LNCAP (cell line): Measurements from ENCODE around the gene NOL8.

Source experiments
- TF ChIP-seq, protein P1 (sequence below): fragments of 450-650 bp; IDR thresholded peaks from 2 replicates; pipeline ENCODE4 v1.5.1; 2017; ENCODE audit warnings: mild to moderate bottlenecking

The NOL8 gene

GRCh38 chr9:92349771-92350739 lies 24.9 kb upstream of the NOL8 start:
- TF ChIP-seq, protein P1, sequence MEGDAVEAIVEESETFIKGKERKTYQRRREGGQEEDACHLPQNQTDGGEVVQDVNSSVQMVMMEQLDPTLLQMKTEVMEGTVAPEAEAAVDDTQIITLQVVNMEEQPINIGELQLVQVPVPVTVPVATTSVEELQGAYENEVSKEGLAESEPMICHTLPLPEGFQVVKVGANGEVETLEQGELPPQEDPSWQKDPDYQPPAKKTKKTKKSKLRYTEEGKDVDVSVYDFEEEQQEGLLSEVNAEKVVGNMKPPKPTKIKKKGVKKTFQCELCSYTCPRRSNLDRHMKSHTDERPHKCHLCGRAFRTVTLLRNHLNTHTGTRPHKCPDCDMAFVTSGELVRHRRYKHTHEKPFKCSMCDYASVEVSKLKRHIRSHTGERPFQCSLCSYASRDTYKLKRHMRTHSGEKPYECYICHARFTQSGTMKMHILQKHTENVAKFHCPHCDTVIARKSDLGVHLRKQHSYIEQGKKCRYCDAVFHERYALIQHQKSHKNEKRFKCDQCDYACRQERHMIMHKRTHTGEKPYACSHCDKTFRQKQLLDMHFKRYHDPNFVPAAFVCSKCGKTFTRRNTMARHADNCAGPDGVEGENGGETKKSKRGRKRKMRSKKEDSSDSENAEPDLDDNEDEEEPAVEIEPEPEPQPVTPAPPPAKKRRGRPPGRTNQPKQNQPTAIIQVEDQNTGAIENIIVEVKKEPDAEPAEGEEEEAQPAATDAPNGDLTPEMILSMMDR = no peak

- TF ChIP-seq, protein P1 = no peak
Measured at GRCh38 chr9:92345582-92345981, 20.4 kb upstream of the NOL8 start.

DNA sequence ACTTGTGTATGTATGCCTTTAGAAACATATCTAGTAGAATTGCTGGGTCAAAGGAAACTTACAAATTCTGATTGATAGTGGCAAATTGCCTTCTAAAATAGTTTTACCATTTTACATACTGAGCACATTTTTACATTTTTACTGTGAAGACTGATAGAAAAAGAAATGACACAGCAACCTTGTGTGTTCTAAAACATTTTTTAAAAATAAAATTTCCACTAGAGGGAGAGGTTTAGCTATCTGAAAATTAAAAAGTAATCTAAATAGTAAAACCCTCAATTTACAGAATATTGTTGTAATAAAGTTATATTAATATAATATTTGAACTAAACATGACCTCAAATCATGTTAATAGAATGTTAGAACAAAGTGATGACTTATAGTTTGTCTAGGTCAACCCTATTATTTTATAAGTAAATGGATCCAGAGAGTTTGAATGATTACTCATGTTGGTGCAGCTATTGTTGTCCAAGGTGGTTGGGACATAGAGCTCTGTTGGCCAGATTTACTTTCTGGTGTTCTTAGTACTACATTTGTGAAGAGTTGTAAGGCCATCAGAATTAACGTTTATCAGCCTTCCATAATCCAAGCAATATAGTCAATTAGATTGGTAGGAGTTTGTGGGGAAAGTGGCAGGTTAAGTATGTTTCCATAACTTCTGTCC lies 17.8 kb upstream of the NOL8 start:
- TF ChIP-seq, protein P1 = peak; percentile 31; the same call in 1 of the 2 replicates

GRCh38 chr9:92341578-92341977 lies 16.4 kb upstream of the NOL8 start:
- TF ChIP-seq, protein P1 = no peak

DNA sequence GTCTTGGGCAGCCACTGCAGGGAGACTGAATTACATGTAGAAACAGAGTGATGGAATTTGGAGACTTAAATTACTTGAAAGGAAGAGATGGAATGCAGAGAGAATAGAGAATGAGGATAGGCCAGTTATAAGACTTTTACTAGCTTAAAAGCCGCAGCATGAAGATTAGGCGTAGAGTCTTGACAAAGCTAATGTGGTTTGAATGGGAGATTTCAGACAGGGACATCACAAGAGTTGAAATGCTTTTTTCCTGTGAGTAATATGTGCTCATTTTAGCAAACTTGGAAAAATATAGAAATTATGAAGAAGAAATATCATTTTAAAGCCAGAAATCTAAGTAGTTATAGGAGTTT lies 8.1 kb upstream of the NOL8 start:
- TF ChIP-seq, protein P1 = no peak

GRCh38 chr9:92332577-92333281 lies 7.6 kb upstream of the NOL8 start:
- TF ChIP-seq, protein P1 = no peak

DNA sequence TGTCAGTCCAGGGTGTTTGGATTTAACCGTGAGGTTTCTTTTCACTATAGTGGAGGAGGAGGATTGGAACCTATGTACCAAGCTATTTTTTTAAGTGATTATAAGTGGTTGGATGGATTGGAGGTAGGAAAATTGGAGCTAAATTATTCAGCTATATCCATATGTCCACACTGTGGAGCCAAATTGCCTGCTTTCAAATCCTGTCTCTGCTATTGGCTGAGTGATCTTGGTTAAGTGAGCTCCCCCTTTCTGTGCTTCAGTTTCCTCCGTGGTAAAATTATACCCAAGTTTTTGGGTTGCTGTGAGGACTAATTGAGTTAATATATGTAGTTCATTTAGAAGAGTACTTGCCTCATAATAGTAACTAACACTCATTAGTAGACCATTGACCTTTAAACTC lies 3.1 kb upstream of the NOL8 start:
- TF ChIP-seq, protein P1 = peak; percentile 33; the same call in 1 of the 2 replicates
